Activated CD4-positive, CD25-positive, alpha-beta regulatory T cell (primary cell): ENCODE measurements around the gene ADARB2.

ENCODE experiments used
- DNase-seq, 4 experiments: peaks; one replicate each; lab custom pipeline; 2025; lab: John Stamatoyannopoulos, UW

ADARB2 gene

GRCh38 chr10:1204434-1205326 lies 532.6 kb downstream of the ADARB2 start:
- no peak for DNase-seq

GRCh38 chr10:1203704-1204103 lies 533.6 kb downstream of the ADARB2 start:
- no peak for DNase-seq

- DNase-seq = no peak
Measured at GRCh38 chr10:1203216-1203615, 534.1 kb downstream of the ADARB2 start.

DNA sequence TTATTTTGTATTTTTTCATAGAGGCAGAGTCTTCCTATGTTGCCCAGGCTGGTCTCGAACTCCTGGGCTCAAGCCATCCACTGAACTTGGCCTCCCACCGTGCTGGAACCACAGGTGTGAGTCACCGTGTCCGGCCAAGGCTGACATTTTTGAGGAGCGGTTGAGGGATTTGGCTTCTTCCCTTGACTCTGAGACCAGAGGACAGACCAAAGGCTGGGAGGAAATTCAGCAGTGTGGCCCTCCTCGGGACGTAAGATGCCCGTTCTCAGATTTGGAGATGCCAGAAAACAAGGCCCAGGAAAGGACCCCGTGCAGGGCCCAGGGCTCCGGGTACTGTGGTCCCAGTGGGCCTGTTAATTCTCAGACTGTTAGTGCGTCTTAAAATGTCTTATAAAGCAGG lies 535.0 kb downstream of the ADARB2 start:
- no peak for DNase-seq

DNA sequence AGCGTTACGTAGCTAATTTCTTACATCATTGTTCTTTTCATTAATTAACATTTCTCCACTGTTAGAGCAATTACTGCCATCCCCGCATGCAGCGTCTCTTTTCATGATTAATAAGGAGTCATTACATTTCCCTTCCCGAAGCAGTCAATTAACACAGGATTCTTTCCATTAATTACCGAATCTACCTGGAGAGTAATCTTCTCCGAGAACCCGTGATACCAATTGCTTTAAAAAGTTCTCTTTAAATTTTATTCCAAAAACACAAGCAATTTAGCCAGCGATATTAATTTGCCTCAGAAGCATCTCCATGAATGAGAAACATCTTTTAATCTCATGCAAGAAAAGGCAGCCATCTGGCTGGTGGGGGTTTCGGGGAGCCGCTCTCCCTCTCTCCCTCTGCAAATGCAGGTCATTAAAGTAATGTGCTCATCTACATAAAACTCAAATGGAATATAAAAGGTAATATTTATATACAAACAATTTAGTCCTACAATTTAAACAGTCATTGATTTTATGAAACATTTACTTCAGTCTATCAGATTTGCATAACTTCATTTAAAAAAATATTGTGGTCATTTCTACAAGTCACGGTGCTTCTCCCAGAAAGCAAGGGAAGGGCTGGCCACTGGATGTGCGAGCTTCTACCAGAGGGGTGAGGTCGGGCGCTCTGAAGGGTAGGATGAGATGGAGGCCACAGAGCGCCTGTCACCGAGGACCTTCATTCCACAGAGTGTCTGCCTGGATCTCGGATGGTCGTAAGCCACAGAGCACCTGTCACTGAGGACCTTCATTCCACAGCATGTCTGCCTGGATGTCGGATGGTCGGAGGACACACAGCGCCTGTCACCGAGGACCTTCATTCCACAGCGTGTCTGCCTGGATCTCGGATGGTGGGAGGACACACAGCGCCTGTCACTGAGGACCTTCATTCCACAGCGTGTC lies 536.2 kb downstream of the ADARB2 start:
- DNase-seq = no peak

DNA sequence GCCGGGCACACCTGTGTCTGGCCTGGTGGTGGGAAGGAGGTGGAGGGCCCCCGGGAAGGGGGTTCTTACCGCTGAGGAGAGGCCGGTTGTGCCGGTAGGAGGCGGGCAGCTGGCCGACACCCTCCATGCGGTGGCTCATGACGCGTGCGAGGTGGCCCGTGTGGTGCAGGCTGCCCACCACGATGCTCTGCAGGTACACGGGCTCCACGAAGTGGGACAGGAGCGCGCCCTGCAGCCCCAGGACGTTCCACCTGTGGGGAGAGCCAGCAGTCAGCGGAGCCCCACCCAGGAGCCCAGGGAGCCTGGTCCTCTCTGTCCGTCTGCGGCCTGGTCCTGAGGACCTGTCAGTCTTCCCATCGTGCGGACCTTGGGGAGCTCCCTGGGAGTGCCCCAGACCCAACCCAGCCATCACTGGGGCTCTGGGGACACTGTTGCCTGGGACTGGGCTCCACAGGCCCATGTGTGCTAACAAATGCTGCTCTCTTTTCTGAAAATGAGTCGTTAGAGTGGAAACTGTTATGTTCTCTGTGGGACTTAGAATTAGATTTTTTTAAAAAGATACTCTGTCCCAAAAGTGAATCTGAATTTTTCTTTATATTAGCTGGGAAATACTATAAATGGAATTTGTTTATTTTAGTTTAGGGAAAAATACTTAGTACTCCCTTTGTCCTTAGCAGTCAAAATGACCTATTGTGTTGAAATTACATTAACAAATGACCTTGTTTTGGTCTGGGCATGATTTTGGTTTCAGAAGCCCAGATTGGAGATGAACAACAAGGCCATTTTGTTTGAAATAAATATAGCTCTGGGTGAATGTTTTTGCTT lies 537.2 kb downstream of the ADARB2 start:
- no peak for DNase-seq

GRCh38 chr10:1199345-1199673 lies 538.0 kb downstream of the ADARB2 start:
- DNase-seq = no peak

GRCh38 chr10:1198453-1199344 lies 538.6 kb downstream of the ADARB2 start:
- no peak for DNase-seq

GRCh38 chr10:1197384-1197783 lies 539.9 kb downstream of the ADARB2 start:
- DNase-seq = no peak

DNA sequence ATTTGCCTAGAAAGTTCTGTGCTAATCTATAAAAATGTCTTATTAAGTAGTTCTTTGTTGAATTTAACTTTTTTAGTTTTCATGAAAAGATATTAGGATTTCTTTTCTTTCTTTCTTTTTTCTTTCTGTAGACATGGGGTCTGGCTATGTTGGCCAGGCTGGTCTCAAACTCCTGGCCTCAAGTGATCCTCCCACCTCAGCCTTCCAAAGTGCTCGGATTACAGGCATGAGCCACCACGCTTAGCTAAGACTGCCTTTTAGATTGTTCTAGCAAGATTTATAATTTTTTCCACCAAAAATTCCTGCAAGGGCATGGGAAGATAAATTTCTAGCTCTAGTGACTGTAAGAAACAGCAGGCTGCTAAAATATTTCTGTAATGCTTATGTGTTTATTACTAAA lies 540.7 kb downstream of the ADARB2 start:
- DNase-seq = no peak

DNA sequence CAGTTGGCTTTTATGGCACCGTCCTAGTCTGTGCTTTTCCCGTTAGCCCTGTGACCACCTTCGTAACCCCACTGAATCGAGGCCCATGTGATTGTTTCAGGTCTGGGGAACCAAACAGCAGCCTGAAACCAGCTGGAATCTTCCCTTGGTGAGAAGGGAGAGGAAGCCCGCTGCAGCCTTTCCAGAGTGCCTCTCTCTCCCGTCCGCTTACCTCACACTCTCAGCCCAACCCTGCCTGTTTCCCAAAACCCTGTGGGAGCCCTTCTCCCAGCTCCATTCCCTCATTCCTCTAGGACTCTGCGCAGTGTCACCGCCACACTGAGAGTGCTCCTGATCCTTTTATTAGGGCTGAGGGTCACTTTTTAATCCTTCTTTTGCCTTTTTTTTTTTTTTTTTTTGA lies 541.5 kb downstream of the ADARB2 start:
- no peak for DNase-seq

DNA sequence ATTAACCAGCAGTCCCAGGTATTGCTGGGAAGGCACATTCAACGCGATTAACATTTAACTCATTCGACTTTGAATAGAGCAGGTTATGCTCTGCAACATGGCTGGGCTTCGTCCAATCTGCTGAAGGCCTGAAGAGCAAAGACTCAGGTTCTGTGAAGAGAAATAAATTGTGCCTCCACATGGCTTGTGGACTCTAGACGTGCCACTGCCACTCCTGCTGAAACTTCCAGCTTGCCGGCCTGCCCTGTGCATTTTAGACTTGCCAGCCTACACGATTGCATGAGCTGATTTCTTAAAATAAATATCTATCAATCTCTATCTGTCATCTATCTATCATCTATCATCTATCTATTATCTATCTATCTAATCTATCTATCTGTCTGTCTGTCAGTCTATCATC lies 543.2 kb downstream of the ADARB2 start:
- no peak for DNase-seq

GRCh38 chr10:1193561-1193960 lies 543.8 kb downstream of the ADARB2 start:
- DNase-seq = no peak

DNA sequence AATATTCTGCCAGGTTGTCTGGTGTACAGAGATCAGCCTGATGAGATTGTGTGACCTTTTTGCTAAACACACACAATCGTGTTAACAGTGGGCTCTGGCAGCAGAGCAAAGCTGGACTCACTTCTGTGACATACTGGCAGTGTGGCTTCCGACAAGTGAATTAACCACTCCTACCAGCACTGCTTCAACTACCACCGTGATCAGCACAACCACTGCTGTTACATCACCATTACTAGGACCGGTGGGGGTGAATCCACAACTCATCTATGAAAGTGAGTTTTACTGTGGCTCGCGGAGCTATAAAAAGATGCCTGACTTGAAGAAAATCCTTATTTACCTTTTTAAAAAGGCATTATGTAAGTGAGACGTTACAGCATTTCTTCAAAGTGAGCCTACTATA lies 545.6 kb downstream of the ADARB2 start:
- no peak for DNase-seq

DNA sequence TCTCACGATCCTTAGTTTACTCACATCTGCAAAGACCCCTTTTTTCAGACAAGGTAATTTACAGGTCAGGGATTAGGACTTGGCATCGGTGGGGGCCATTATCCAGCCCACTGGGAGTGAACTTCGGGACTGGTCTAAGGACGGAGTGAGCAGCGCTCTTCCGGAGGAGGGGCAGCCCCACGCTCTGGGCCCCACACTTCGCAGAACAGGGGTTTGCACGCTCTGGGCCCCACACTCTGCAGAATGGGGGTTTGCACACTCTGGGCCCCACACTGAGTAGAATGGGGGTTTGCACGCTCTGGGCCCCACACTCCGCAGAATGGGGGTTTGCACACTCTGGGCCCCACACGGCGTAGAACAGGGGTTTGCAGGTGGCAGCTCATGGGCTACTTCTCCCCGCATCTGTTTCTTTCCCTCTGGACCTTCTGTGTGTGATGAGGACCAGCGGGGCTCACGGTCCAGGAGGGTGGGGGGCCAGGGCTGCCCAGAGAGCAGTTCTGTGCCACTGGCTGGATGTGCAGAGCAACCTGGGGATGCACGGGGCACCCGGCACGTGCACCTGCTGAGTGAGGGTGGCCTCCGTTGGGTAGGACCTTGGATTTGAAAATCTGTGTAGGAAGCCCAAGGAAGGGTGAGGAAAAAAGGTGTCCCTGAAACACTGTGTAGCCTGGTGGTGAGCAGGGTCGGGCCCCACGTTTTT lies 546.4 kb downstream of the ADARB2 start:
- no peak for DNase-seq

DNA sequence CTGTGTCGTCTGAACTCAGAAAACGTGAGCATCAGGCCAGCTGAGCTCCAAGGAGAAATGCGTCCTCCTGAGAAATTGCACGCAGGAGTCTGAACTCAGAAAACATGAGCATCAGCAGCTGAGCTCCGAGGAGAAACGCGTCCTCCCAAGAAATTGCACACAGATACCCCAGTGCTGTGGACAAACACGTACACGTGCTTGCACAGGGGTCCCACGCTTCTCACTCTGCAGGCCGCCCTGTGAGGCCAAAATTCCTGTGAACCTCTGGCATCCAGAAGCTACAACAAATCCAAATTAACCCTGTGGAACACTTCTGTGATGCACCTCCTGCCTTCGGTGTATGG lies 547.3 kb downstream of the ADARB2 start:
- DNase-seq = no peak

GRCh38 chr10:1189166-1190051 lies 547.9 kb downstream of the ADARB2 start:
- DNase-seq = no peak

DNA sequence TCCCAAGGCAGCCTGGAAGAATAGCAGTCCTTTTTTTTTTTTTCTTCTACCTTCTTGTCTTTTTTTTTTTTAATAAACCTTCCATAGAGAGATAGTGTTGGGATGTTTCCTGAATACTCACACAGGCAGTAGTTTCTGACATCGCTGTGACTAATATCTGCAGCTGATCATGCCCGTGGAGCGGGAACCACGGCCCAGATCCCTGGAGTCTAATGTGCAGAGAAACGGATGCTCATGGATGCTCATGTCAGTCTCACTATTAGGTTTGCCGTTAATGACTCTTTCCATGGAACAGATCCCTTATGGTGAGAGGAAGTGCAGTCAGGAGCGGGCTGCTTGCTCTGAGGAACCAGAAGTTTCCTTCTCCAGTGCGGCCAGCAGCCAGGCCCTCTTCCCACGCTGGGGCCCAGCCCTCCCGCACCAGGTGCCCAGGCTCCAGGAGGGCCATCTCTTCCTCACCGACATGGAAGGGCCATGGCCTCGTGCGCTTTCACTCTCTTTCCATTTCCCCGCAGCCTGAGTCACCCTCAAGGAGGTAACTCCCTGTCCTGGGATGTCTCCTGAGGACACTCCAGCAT lies 548.7 kb downstream of the ADARB2 start:
- DNase-seq = no peak

DNA sequence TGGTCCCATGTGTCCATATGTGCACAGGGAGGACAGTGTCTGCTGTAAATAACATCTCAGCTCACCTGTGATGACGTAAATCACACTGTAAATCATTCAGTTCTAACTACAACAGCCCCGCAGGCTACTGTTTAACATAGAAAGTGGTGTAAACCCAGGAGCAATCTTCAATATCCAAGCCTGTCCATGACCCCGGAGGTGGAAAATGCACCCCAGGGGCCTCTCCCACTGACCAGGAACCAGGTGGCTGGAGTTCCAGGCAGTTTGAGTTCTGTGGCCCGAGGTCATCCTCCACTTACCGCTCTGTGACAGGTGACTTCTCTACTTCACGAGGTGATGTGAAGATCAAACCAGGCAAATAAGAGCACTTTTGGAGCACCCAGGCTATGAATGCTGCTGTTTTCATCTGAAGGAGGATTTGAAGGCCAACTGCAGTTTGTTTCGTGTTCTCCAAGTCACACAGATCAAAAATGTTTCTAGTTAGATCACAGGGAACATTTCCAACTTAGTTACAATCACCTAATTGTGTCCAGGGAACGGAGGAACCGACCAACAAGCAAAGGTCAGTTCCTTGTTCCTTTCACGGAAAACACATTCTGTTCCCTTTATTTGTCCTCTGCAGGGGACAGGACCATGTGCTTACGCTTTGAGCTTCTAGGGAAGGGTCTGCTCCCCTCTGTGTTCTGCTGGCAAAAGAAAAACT lies 549.3 kb downstream of the ADARB2 start:
- no peak for DNase-seq
